ENCODE data around the gene POLH. TPM values are rescaled to one million over a fixed set of nuclear protein-coding genes. Genes with fewer than 3 reads are reported as not detected.
"Not testable (repeated sequence)": the region's sequence is repeated elsewhere in the genome, so short reads cannot be mapped to it uniquely, and the experiment has no call there.

POLH gene
- polyA plus RNA-seq, 2 donors, result 3.5 to 5.0 TPM

GRCh38 chr6:43589564-43589963, 13.6 kb downstream of the POLH start:
- H3K36me3 ChIP-seq (ENCODE audit: control insufficient read depth in 2 of 2, insufficient read depth in 2 of 2, low read length in 1 of 2), result peaks cover 9 to 12% of the 10 kb centered on the region in 2 donors
- not testable (repeated sequence) for H3K4me3 ChIP-seq (ENCODE audit: low read depth in 1 of 2, low read length in 2 of 2); H3K27ac ChIP-seq (ENCODE audit: low read depth in 2 of 2, low read length in 1 of 2); H3K27me3 ChIP-seq (ENCODE audit: control insufficient read depth in 1 of 2, insufficient read depth in 2 of 2, low read length in 2 of 2); H3K9me3 ChIP-seq (ENCODE audit: control insufficient read depth in 2 of 2, insufficient read depth in 1 of 2, low read depth in 1 of 2, low read length in 1 of 2); H3K4me1 ChIP-seq (ENCODE audit: control insufficient read depth in 2 of 2, insufficient read depth in 2 of 2, low read length in 1 of 2)
- 94 to 97% methylated on average over 1 of the region's 1 CpG for WGBS, 2 donors

- WGBS, 2 donors, result 81 to 88% methylated on average over 1 of the region's 1 CpG
- Histone ChIP-seq H3K4me1 (ENCODE audit: control insufficient read depth in 2 of 2, insufficient read depth in 2 of 2, low read length in 1 of 2) (no peaks in the 10 kb centered on the region), H3K27me3 (ENCODE audit: control insufficient read depth in 1 of 2, insufficient read depth in 2 of 2, low read length in 2 of 2) (no peaks in the 10 kb centered on the region), H3K36me3 (ENCODE audit: control insufficient read depth in 2 of 2, insufficient read depth in 2 of 2, low read length in 1 of 2) (no peaks in the 10 kb centered on the region), H3K9me3 (ENCODE audit: control insufficient read depth in 2 of 2, insufficient read depth in 1 of 2, low read depth in 1 of 2, low read length in 1 of 2) (no peaks in the 10 kb centered on the region), H3K4me3 (ENCODE audit: low read depth in 1 of 2, low read length in 2 of 2) (no peak overlapping the region), H3K27ac (ENCODE audit: low read depth in 2 of 2, low read length in 1 of 2) (no peak overlapping the region)
These were observed 18.0 kb downstream of the POLH start for GRCh38 chr6:43593938-43594337.

GRCh38 chr6:43600595-43600994, 24.6 kb downstream of the POLH start:
- H3K36me3 ChIP-seq (ENCODE audit: control insufficient read depth in 2 of 2, insufficient read depth in 2 of 2, low read length in 1 of 2), result no peaks in the 10 kb centered on the region
- 91 to 92% methylated on average over 2 of the region's 2 CpGs for WGBS, 2 donors

GRCh38 chr6:43604174-43604573, 28.2 kb downstream of the POLH start:
- Histone ChIP-seq H3K27me3 (ENCODE audit: control insufficient read depth in 1 of 2, insufficient read depth in 2 of 2, low read length in 2 of 2) (no peaks in the 10 kb centered on the region), H3K9me3 (ENCODE audit: control insufficient read depth in 2 of 2, insufficient read depth in 1 of 2, low read depth in 1 of 2, low read length in 1 of 2) (no peaks in the 10 kb centered on the region), H3K4me3 (ENCODE audit: low read depth in 1 of 2, low read length in 2 of 2) (no peak overlapping the region), H3K36me3 (ENCODE audit: control insufficient read depth in 2 of 2, insufficient read depth in 2 of 2, low read length in 1 of 2) (no peaks in the 10 kb centered on the region), H3K4me1 (ENCODE audit: control insufficient read depth in 2 of 2, insufficient read depth in 2 of 2, low read length in 1 of 2) (no peaks in the 10 kb centered on the region), H3K27ac (ENCODE audit: low read depth in 2 of 2, low read length in 1 of 2) (no peak overlapping the region)
- 74 to 91% methylated on average over 2 of the region's 2 CpGs for WGBS, 2 donors

More at GRCh38 chr6:43600595-43600994, 24.6 kb downstream of the POLH start:
- H3K4me3 ChIP-seq (ENCODE audit: low read depth in 1 of 2, low read length in 2 of 2), result no peak overlapping the region
- H3K27me3 ChIP-seq (ENCODE audit: control insufficient read depth in 1 of 2, insufficient read depth in 2 of 2, low read length in 2 of 2), result no peaks in the 10 kb centered on the region
- no peaks in the 10 kb centered on the region for H3K9me3 ChIP-seq (ENCODE audit: control insufficient read depth in 2 of 2, insufficient read depth in 1 of 2, low read depth in 1 of 2, low read length in 1 of 2)
- H3K27ac ChIP-seq (ENCODE audit: low read depth in 2 of 2, low read length in 1 of 2), result no peak overlapping the region
- no peaks in the 10 kb centered on the region for H3K4me1 ChIP-seq (ENCODE audit: control insufficient read depth in 2 of 2, insufficient read depth in 2 of 2, low read length in 1 of 2)

DNA sequence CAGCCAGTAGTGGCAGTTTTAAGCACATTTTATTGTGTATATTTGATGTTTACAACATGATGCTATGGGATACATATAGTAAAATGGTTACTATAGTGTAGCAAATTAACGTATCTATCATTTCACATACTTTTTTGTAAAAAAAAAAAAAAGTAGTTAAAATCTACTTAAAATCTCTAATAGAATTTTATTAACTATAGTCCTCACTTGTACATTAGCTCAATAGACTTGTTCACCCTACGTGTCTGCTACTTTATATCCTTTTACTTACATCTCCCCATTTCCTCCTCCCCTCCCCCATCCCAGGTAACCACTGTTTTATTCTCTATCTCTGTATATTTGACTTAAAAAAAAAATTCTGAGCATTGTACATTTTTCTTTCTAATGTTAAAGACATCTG, 30.0 kb downstream of the POLH start:
- Histone ChIP-seq H3K27me3 (ENCODE audit: control insufficient read depth in 1 of 2, insufficient read depth in 2 of 2, low read length in 2 of 2) (no peaks in the 10 kb centered on the region), H3K9me3 (ENCODE audit: control insufficient read depth in 2 of 2, insufficient read depth in 1 of 2, low read depth in 1 of 2, low read length in 1 of 2) (no peaks in the 10 kb centered on the region), H3K4me1 (ENCODE audit: control insufficient read depth in 2 of 2, insufficient read depth in 2 of 2, low read length in 1 of 2) (no peaks in the 10 kb centered on the region), H3K27ac (ENCODE audit: low read depth in 2 of 2, low read length in 1 of 2) (no peak overlapping the region), H3K36me3 (ENCODE audit: control insufficient read depth in 2 of 2, insufficient read depth in 2 of 2, low read length in 1 of 2) (no peaks in the 10 kb centered on the region), H3K4me3 (ENCODE audit: low read depth in 1 of 2, low read length in 2 of 2) (no peak overlapping the region)
- 90% methylated on average over 2 of the region's 2 CpGs for WGBS, 2 donors

- H3K9me3 ChIP-seq (ENCODE audit: control insufficient read depth in 2 of 2, insufficient read depth in 1 of 2, low read depth in 1 of 2, low read length in 1 of 2), result no peaks in the 10 kb centered on the region
- no peak overlapping the region for H3K4me3 ChIP-seq (ENCODE audit: low read depth in 1 of 2, low read length in 2 of 2)
- H3K4me1 ChIP-seq (ENCODE audit: control insufficient read depth in 2 of 2, insufficient read depth in 2 of 2, low read length in 1 of 2), result no peaks in the 10 kb centered on the region
- 5 to 7% methylated on average over 5 of the region's 5 CpGs for WGBS, 2 donors
- no peak overlapping the region for H3K27ac ChIP-seq (ENCODE audit: low read depth in 2 of 2, low read length in 1 of 2)
- H3K36me3 ChIP-seq (ENCODE audit: control insufficient read depth in 2 of 2, insufficient read depth in 2 of 2, low read length in 1 of 2), result no peaks in the 10 kb centered on the region
- no peaks in the 10 kb centered on the region for H3K27me3 ChIP-seq (ENCODE audit: control insufficient read depth in 1 of 2, insufficient read depth in 2 of 2, low read length in 2 of 2)
These were observed 32.4 kb downstream of the POLH start for GRCh38 chr6:43608310-43608763.

GRCh38 chr6:43608807-43609206, 32.8 kb downstream of the POLH start:
- Histone ChIP-seq H3K27ac (ENCODE audit: low read depth in 2 of 2, low read length in 1 of 2) (no peak overlapping the region), H3K4me1 (ENCODE audit: control insufficient read depth in 2 of 2, insufficient read depth in 2 of 2, low read length in 1 of 2) (no peaks in the 10 kb centered on the region), H3K27me3 (ENCODE audit: control insufficient read depth in 1 of 2, insufficient read depth in 2 of 2, low read length in 2 of 2) (no peaks in the 10 kb centered on the region), H3K36me3 (ENCODE audit: control insufficient read depth in 2 of 2, insufficient read depth in 2 of 2, low read length in 1 of 2) (peaks cover 0 to 3% of the 10 kb centered on the region in 2 donors), H3K9me3 (ENCODE audit: control insufficient read depth in 2 of 2, insufficient read depth in 1 of 2, low read depth in 1 of 2, low read length in 1 of 2) (no peaks in the 10 kb centered on the region), H3K4me3 (ENCODE audit: low read depth in 1 of 2, low read length in 2 of 2) (no peak overlapping the region)
- WGBS, 2 donors, result 63 to 84% methylated on average over 1 of the region's 1 CpG

- 88 to 93% methylated on average over 1 of the region's 1 CpG for WGBS, 2 donors
- Histone ChIP-seq H3K4me1 (ENCODE audit: control insufficient read depth in 2 of 2, insufficient read depth in 2 of 2, low read length in 1 of 2) (no peaks in the 10 kb centered on the region), H3K4me3 (ENCODE audit: low read depth in 1 of 2, low read length in 2 of 2) (no peak overlapping the region), H3K36me3 (ENCODE audit: control insufficient read depth in 2 of 2, insufficient read depth in 2 of 2, low read length in 1 of 2) (peaks cover 0 to 8% of the 10 kb centered on the region in 2 donors), H3K27ac (ENCODE audit: low read depth in 2 of 2, low read length in 1 of 2) (no peak overlapping the region), H3K27me3 (ENCODE audit: control insufficient read depth in 1 of 2, insufficient read depth in 2 of 2, low read length in 2 of 2) (no peaks in the 10 kb centered on the region), H3K9me3 (ENCODE audit: control insufficient read depth in 2 of 2, insufficient read depth in 1 of 2, low read depth in 1 of 2, low read length in 1 of 2) (no peaks in the 10 kb centered on the region)
These were observed 33.4 kb downstream of the POLH start for GRCh38 chr6:43609402-43609801.

GRCh38 chr6:43610431-43610830, 34.4 kb downstream of the POLH start:
- Histone ChIP-seq H3K27ac (ENCODE audit: low read depth in 2 of 2, low read length in 1 of 2) (no peak overlapping the region), H3K36me3 (ENCODE audit: control insufficient read depth in 2 of 2, insufficient read depth in 2 of 2, low read length in 1 of 2) (peaks cover 0 to 8% of the 10 kb centered on the region in 2 donors), H3K9me3 (ENCODE audit: control insufficient read depth in 2 of 2, insufficient read depth in 1 of 2, low read depth in 1 of 2, low read length in 1 of 2) (no peaks in the 10 kb centered on the region), H3K27me3 (ENCODE audit: control insufficient read depth in 1 of 2, insufficient read depth in 2 of 2, low read length in 2 of 2) (no peaks in the 10 kb centered on the region), H3K4me1 (ENCODE audit: control insufficient read depth in 2 of 2, insufficient read depth in 2 of 2, low read length in 1 of 2) (no peaks in the 10 kb centered on the region), H3K4me3 (ENCODE audit: low read depth in 1 of 2, low read length in 2 of 2) (no peak overlapping the region)
- 94 to 96% methylated on average over 5 of the region's 5 CpGs for WGBS, 2 donors

DNA sequence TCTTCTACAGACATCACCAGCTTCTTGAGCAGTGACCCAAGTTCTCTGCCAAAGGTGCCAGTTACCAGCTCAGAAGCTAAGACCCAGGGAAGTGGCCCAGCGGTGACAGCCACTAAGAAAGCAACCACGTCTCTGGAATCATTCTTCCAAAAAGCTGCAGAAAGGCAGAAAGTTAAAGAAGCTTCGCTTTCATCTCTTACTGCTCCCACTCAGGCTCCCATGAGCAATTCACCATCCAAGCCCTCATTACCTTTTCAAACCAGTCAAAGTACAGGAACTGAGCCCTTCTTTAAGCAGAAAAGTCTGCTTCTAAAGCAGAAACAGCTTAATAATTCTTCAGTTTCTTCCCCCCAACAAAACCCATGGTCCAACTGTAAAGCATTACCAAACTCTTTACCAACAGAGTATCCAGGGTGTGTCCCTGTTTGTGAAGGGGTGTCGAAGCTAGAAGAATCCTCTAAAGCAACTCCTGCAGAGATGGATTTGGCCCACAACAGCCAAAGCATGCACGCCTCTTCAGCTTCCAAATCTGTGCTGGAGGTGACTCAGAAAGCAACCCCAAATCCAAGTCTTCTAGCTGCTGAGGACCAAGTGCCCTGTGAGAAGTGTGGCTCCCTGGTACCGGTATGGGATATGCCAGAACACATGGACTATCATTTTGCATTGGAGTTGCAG, 37.9 kb downstream of the POLH start:
- Histone ChIP-seq H3K4me1 (ENCODE audit: control insufficient read depth in 2 of 2, insufficient read depth in 2 of 2, low read length in 1 of 2) (no peaks in the 10 kb centered on the region), H3K36me3 (ENCODE audit: control insufficient read depth in 2 of 2, insufficient read depth in 2 of 2, low read length in 1 of 2) (peaks cover 0 to 8% of the 10 kb centered on the region in 2 donors), H3K4me3 (ENCODE audit: low read depth in 1 of 2, low read length in 2 of 2) (no peak overlapping the region), H3K9me3 (ENCODE audit: control insufficient read depth in 2 of 2, insufficient read depth in 1 of 2, low read depth in 1 of 2, low read length in 1 of 2) (no peaks in the 10 kb centered on the region), H3K27ac (ENCODE audit: low read depth in 2 of 2, low read length in 1 of 2) (no peak overlapping the region), H3K27me3 (ENCODE audit: control insufficient read depth in 1 of 2, insufficient read depth in 2 of 2, low read length in 2 of 2) (no peaks in the 10 kb centered on the region)
- WGBS, 2 donors, result 91 to 93% methylated on average over 6 of the region's 6 CpGs

Data from esophagus (tissue), 2 donors.